ENCODE data around the gene BRSK1. TPM values are rescaled to one million over a fixed set of nuclear protein-coding genes. Genes with fewer than 3 reads are reported as not detected.

BRSK1 gene
- polyA plus RNA-seq, 6 donors from 2014 or later = not detected

DNA sequence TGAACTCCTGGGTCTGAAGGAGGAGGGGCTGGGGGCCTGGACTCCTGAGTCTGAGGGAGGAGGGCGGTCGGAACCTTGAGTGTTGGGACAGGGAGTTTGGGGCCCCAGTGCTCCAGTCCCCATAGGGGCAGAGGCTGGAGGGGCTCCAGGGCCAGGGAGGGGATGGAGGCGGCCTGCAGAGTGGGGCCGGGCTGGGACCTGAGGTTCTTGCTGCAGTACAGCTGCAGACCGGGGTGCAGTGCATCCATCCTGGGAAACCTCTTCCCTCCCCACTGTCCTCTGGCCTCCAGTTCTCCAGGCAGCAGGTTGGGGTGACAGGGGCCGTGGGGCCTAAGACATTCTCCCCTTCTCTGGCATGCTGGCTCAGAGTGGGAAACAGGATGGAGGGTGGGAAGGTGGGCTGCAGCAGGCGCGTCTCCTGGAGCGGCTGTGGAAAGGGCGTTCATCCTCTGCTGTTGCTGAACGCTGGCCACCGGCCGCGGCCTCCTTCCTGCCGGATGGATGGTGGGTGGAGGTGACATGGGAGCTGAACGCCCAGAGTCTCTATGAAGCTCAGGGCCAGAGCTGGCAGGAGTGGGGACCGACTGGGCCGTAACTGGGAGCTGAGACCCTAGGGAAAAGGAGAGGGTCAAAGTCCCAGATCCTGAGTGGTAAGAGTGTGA is 1.6 kb downstream of the BRSK1 start:
- peak overlapping the region in 2 of 8 donors; percentile 9 to 29 for H3K4me3 Mint-ChIP-seq
- no peaks in the 10 kb centered on the region for H3K36me3 Mint-ChIP-seq
- H3K9me3 Mint-ChIP-seq = no peaks in the 10 kb centered on the region
- ATAC-seq (ENCODE audit: low read depth in 2 of 2) (no peak), DNase-seq (no peak)
- peaks cover 5 to 10% (median 7%) of the 10 kb centered on the region in 3 donors for H3K27me3 Mint-ChIP-seq
- H3K27ac Mint-ChIP-seq = peak overlapping the region in 5 of 6 donors; percentile 6 to 65 (median 44)
- peaks cover 24 to 26% (median 25%) of the 10 kb centered on the region in 3 donors for H3K4me1 Mint-ChIP-seq

DNA sequence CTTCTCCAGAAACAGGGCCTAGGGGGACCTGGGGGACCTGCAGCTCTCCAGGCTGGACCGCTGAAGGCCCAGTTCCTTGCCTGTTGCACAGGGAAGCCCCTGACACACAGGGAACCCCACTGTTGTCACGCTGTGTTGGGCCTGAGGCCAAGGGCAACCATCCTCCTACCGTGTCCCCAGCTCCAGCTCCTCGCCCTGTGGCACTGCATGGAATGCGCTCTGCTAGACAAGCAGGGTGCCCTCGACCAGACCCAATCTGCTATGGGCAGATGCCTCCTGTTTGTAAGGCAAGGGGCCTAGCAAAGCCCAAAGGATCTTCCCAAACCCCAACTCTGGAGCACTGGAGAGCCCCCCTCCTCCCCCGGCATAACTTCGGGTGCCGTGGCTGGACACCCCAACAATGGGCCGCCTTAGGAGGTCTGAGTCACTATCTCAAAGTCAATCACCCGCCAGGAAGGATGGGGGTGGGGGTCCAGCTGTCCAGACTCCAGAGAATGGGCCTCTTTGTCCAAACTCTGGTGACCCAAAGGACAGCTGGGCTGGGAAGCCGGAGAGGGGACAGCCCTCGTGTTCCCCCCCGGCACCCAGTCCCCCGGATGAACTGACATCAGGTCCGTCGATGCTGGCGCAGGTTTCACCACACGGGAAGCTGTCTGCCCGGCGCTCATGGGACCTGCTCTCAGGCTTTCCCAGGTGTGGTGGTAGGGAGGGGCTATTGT is 3.7 kb downstream of the BRSK1 start:
- no peak overlapping the region for H3K4me3 Mint-ChIP-seq
- H3K4me1 Mint-ChIP-seq = peaks cover 13 to 18% (median 17%) of the 10 kb centered on the region in 3 donors
- no peaks in the 10 kb centered on the region for H3K9me3 Mint-ChIP-seq
- H3K27ac Mint-ChIP-seq = no peak overlapping the region
- DNase-seq = no peak
- no peaks in the 10 kb centered on the region for H3K36me3 Mint-ChIP-seq
- H3K27me3 Mint-ChIP-seq = peaks cover 0 to 10% (median 7%) of the 10 kb centered on the region in 3 donors
- ATAC-seq (ENCODE audit: low read depth in 2 of 2) = no peak

DNA sequence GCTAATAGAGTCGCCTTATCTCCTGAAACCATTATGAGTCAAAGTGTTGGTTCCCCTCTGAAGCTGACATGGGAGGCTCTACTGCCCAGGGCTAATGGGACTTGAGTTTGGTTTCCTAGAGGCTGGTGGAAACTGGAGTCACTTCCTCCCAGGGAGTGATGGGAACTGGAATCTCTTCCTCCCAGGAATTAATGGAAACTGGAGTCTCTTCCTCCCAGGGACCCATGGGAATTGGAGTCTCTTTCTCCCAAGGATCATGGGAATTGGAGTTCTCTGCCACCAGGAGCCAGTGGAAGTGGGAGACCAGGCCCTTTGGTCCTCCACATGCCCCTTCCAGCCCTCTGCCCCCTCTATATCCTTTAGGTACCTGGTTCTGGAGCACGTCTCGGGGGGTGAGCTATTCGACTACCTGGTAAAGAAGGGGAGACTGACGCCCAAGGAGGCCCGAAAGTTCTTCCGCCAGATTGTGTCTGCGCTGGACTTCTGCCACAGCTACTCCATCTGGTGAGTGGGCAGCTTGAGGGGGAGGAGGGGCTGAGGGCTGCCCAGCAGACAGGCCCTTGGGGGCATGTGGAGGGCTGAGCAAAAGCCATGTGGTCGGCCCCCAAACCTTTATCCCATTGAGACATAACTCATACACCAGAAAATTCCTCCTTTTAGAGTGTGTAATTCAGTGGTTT is 5.5 kb downstream of the BRSK1 start:
- H3K4me3 Mint-ChIP-seq = no peak overlapping the region
- no peak for ATAC-seq (ENCODE audit: low read depth in 2 of 2)

DNA sequence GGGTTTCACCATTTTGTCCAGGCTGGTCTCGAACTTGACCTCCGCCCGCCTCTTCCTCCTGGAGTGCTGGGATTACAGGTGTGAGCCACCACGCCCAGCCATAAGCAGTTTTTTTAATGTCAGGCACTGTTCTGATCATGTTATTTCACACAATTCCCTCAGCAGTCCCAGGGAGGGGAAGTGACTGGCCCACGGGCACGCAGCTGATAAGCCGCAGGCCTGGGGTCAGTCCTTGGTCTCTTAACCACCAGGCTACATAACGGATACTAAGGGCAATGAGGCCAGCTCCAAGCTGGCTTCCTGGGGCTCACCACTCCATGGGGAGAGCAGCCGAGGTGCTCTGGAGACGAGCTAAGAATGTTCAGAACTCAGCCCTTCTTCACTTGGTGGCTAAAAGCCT is 13.5 kb downstream of the BRSK1 start:
- Mint-ChIP-seq H3K9me3 (no peaks in the 10 kb centered on the region), H3K4me1 (peaks cover 10 to 14% (median 13%) of the 10 kb centered on the region in 3 donors), H3K27ac (peak overlapping the region in 2 of 6 donors; percentile 33 to 84), H3K4me3 (no peak overlapping the region), H3K27me3 (peaks cover 0 to 5% (median 0%) of the 10 kb centered on the region in 3 donors), H3K36me3 (no peaks in the 10 kb centered on the region)
- DNase-seq (no peak), ATAC-seq (ENCODE audit: low read depth in 2 of 2) (no peak)

More for the DNA sequence above, 5.5 kb downstream of the BRSK1 start:
- no peaks in the 10 kb centered on the region for H3K9me3 Mint-ChIP-seq
- no peak overlapping the region for H3K27ac Mint-ChIP-seq
- H3K27me3 Mint-ChIP-seq = no peaks in the 10 kb centered on the region
- H3K4me1 Mint-ChIP-seq = peaks cover 4 to 10% (median 7%) of the 10 kb centered on the region in 3 donors
- DNase-seq = no peak
- no peaks in the 10 kb centered on the region for H3K36me3 Mint-ChIP-seq

DNA sequence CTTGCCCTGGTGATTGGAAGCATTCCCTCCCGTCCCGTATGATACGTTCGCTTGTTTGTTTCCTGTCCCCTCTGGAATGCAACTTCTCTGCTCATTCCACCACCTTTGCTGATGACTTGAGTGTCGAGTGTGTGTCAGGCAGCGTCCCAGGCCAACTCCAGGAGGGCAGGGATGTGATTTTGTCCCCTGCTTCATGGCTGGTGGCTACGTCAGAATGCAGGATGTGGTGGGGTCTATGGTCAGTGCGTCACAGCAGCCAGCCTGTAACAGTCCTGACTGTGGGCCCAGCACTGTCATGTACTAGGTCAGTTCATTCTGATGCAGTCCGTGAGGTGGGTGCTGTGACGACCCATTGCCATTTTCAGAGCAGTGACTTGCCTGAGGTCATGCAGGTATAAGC is 16.2 kb downstream of the BRSK1 start:
- no peak for DNase-seq
- peaks cover 10 to 14% (median 14%) of the 10 kb centered on the region in 3 donors for H3K4me1 Mint-ChIP-seq
- H3K27me3 Mint-ChIP-seq = peaks cover 0 to 5% (median 0%) of the 10 kb centered on the region in 3 donors
- H3K36me3 Mint-ChIP-seq = no peaks in the 10 kb centered on the region
- ATAC-seq (ENCODE audit: low read depth in 2 of 2) = no peak
- H3K27ac Mint-ChIP-seq = no peak overlapping the region
- peak overlapping the region in 2 of 8 donors; percentile 33 to 47 for H3K4me3 Mint-ChIP-seq
- no peaks in the 10 kb centered on the region for H3K9me3 Mint-ChIP-seq

DNA sequence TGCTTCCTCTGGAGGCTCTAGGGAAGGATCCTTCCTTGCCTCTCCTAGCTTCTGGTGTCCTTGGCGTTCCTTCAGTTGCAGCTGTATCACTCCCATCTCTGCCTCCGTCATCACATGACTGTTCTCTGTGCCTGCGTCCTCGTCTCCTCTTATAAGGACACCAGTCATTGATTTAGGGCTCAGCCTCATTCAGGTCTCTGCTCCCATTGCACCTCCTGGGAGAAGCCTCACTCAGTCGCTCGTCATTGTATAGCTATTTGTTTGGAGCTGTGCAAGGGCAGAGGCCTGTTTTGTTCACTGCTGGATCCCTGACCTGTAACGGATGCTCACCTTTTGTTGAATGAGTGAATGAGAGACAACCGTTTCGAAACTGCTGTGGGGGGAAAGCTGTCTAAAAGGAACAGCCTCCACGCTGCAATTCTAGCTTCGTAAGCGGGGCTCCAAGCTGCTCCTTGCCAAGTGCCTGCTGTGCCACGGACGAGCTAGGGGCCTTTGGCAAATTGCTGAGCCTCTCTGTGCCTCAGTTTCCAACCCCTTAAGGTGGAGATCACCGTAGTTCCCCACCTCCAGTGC is 17.2 kb downstream of the BRSK1 start:
- ATAC-seq (ENCODE audit: low read depth in 2 of 2) (no peak), DNase-seq (no peak)
- peak overlapping the region; percentile 15 to 93 (median 87) for H3K4me3 Mint-ChIP-seq
- no peaks in the 10 kb centered on the region for H3K36me3 Mint-ChIP-seq
- peaks cover 0 to 5% (median 0%) of the 10 kb centered on the region in 3 donors for H3K27me3 Mint-ChIP-seq
- H3K9me3 Mint-ChIP-seq = no peaks in the 10 kb centered on the region
- peak overlapping the region in 2 of 6 donors; percentile 7 to 64 for H3K27ac Mint-ChIP-seq
- peaks cover 10 to 18% (median 15%) of the 10 kb centered on the region in 3 donors for H3K4me1 Mint-ChIP-seq

DNA sequence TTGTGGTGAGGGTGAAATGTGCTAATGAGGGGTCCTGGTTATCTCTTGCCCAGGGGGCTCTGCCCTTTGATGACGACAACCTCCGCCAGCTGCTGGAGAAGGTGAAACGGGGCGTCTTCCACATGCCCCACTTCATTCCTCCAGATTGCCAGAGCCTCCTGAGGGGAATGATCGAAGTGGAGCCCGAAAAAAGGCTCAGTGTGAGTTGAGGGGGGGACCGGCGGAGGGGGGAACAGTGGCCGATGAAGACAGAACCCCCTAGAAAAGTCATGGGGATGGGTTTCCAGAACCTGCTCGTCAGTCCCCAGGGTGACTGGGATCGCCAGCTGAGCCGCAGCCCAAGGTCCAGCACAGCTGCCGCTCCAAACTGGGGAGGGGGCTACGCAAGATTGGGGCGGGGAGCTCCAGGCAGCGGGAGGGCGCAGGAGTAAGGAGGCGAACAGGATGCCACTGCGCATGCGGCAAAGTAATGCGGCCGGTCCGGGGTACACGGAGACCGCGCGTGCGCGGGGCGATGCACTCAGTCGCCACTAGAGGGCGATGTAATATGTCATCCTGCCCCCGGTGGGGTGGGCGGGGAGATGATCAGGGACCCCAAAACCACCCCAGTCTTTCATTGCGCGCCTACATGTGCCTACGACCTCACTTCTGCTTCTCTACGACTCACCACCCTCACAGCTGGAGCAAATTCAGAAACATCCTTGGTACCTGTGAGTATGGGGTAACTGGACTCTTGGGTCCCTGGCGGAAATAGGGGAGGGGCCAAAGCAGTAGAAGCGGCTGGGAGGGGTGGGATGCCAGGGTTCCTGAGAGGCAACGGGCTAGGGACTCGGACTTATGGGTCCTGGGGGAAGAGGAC is 17.9 kb downstream of the BRSK1 start:
- H3K36me3 Mint-ChIP-seq = no peaks in the 10 kb centered on the region
- H3K9me3 Mint-ChIP-seq = no peaks in the 10 kb centered on the region
- H3K4me3 Mint-ChIP-seq = peak overlapping the region; percentile 64 to 93 (median 87)
- DNase-seq = peak; percentile 91
- peak; percentile 91 to 92 for ATAC-seq (ENCODE audit: low read depth in 2 of 2)
- peak overlapping the region; percentile 69 to 95 (median 87) for H3K27ac Mint-ChIP-seq
- H3K27me3 Mint-ChIP-seq = peaks cover 0 to 5% (median 0%) of the 10 kb centered on the region in 3 donors
- peaks cover 10 to 18% (median 15%) of the 10 kb centered on the region in 3 donors for H3K4me1 Mint-ChIP-seq

DNA sequence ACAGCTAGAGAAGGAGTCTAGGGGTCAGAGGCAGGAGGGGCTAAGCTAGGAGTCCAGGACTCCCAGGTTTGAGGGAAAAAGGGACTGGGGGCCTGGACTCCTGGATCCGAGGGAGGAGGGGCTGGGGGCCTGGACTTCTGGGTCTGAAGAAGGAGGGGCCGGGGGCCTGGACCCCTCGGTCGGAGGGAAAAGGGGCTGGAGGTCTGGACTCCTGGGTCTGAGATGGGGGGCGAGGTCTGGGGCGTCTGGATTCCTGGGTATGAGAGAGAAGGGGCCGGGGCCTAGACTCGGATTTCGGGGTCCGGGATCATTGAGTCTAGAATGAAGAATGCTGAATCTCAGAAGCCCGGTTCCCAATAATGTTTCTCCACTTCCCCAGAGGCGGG is 18.5 kb downstream of the BRSK1 start:
- Mint-ChIP-seq H3K4me1 (peaks cover 10 to 18% (median 15%) of the 10 kb centered on the region in 3 donors), H3K27ac (peak overlapping the region; percentile 69 to 95 (median 87)), H3K36me3 (no peaks in the 10 kb centered on the region), H3K9me3 (no peaks in the 10 kb centered on the region), H3K4me3 (peak overlapping the region; percentile 64 to 93 (median 87)), H3K27me3 (peaks cover 0 to 5% (median 0%) of the 10 kb centered on the region in 3 donors)
- ATAC-seq (ENCODE audit: low read depth in 2 of 2) = no peak
- no peak for DNase-seq

DNA sequence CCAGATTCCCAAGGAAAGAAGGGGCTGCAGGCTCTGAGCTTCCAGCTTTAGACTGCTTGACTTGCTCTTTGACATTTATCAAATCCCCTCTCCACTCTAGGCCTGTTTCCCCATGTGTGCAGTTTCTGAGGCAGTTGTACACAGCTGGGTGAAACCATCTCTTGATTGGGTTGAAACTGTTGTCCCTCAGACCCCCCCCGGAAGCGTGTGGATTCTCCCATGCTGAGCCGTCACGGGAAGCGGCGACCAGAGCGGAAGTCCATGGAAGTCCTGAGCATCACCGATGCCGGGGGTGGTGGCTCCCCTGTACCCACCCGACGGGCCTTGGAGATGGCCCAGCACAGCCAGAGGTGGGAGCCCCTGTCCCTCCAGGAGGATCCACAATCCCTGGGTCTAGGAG is 19.7 kb downstream of the BRSK1 start:
- no peak for ATAC-seq (ENCODE audit: low read depth in 2 of 2)
- H3K4me1 Mint-ChIP-seq = peaks cover 10 to 18% (median 15%) of the 10 kb centered on the region in 3 donors
- H3K9me3 Mint-ChIP-seq = no peaks in the 10 kb centered on the region
- H3K27ac Mint-ChIP-seq = no peak overlapping the region
- no peak for DNase-seq
- H3K4me3 Mint-ChIP-seq = no peak overlapping the region
- peaks cover 0 to under 1% (median 0%) of the 10 kb centered on the region in 3 donors for H3K27me3 Mint-ChIP-seq
- H3K36me3 Mint-ChIP-seq = no peaks in the 10 kb centered on the region

DNA sequence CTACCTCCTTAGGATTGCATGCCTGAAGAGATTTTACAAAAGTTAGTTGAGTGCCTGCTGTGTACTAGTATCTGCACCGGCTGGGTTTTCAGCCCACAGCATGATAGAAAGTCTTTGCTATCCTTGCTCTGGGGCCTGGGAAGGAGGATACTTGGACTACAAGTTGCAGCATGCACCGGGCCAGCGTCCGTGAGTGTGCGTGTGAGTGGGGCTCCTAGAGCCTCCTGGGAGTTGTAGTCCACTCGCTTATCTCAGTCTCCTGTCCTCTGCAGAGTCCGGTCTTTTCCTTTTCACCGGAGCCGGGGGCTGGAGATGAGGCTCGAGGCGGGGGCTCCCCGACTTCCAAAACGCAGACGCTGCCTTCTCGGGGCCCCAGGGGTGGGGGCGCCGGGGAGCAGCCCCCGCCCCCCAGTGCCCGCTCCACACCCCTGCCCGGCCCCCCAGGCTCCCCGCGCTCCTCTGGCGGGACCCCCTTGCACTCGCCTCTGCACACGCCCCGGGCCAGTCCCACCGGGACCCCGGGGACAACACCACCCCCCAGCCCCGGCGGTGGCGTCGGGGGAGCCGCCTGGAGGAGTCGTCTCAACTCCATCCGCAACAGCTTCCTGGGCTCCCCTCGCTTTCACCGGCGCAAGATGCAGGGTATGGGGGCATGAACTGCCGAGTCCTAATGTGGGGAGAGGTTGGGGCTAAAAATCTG is 20.6 kb downstream of the BRSK1 start:
- H3K36me3 Mint-ChIP-seq = no peaks in the 10 kb centered on the region
- no peaks in the 10 kb centered on the region for H3K9me3 Mint-ChIP-seq
- H3K4me3 Mint-ChIP-seq = peak overlapping the region in 1 of 8 donors; percentile 10
- peak overlapping the region in 1 of 6 donors; percentile 47 for H3K27ac Mint-ChIP-seq
- no peak for DNase-seq
- H3K27me3 Mint-ChIP-seq = no peaks in the 10 kb centered on the region
- no peak for ATAC-seq (ENCODE audit: low read depth in 2 of 2)
- H3K4me1 Mint-ChIP-seq = peaks cover 10 to 18% (median 15%) of the 10 kb centered on the region in 3 donors

DNA sequence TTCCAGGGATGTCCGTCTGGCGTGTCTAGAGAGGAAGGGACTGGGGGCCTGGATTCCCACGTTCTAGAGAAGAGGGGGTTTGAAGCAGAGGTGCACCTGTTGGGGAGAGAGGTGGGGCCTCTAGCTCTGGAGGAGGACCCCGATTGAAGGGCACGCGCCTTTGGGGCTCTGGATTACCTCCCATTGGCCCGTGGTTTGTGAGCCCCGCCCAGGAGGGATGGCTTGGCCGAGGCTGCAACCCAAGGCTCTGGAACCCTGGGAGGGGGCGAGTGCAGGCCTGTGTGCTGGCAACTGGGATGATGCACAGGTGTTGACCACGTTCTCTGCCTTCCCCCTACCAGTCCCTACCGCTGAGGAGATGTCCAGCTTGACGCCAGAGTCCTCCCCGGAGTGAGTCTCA is 21.2 kb downstream of the BRSK1 start:
- DNase-seq = no peak
- H3K4me3 Mint-ChIP-seq = no peak overlapping the region
- H3K36me3 Mint-ChIP-seq = no peaks in the 10 kb centered on the region
- peaks cover 10 to 18% (median 15%) of the 10 kb centered on the region in 3 donors for H3K4me1 Mint-ChIP-seq
- H3K27ac Mint-ChIP-seq = peak overlapping the region in 1 of 6 donors; percentile 47
- H3K9me3 Mint-ChIP-seq = no peaks in the 10 kb centered on the region
- no peaks in the 10 kb centered on the region for H3K27me3 Mint-ChIP-seq
- no peak for ATAC-seq (ENCODE audit: low read depth in 2 of 2)

DNA sequence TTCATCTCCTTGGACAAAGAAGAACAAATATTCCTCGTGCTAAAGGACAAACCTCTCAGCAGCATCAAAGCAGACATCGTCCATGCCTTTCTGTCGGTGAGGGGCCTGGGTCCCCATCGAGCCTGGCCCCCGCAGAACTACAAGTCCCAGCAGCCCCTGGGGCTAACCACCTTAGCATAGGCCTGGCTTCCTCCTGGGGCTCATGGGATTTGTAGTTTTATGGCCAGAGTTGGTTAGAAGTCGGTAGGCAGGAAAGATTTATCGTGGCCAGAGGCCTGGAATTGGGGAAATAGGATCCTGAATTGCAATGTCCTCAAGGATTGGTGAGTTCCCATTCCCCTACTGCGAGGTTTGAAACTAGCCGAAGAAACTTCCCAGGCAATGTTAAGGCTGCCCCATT is 21.7 kb downstream of the BRSK1 start:
- peak; percentile 42 for DNase-seq
- ATAC-seq (ENCODE audit: low read depth in 2 of 2) = peak; percentile 35 to 43
- Mint-ChIP-seq H3K9me3 (no peaks in the 10 kb centered on the region), H3K4me1 (peaks cover 10 to 18% (median 15%) of the 10 kb centered on the region in 3 donors), H3K36me3 (no peaks in the 10 kb centered on the region), H3K27me3 (no peaks in the 10 kb centered on the region), H3K4me3 (peak overlapping the region in 3 of 8 donors; percentile 42 to 65 (median 59)), H3K27ac (peak overlapping the region in 1 of 6 donors; percentile 89)
